GM19328 (cell line): ENCODE measurements around the gene GABRR3.
"Not testable (repeated sequence)": the region's sequence is repeated elsewhere in the genome, so short reads cannot be mapped to it uniquely, and the experiment has no call there.

ENCODE experiments used
- ATAC-seq: cut with Tn5 transposase; IDR thresholded peaks from one replicate; pipeline ENCODE4 v1.9.1; 2021; ENCODE audit warnings: mild to moderate bottlenecking, moderate library complexity; ENCODE audit not compliant: unreplicated experiment

Gene GABRR3

GRCh38 chr3:98022978-98023820 is 11.9 kb downstream of the GABRR3 start:
- no peak for ATAC-seq

- no peak for ATAC-seq
Observed at GRCh38 chr3:98021830-98022560, 13.1 kb downstream of the GABRR3 start.

- ATAC-seq, result no peak
Observed at GRCh38 chr3:98020412-98020811, 14.7 kb downstream of the GABRR3 start.

- ATAC-seq, result no peak
Observed at GRCh38 chr3:98018301-98018700, 16.8 kb downstream of the GABRR3 start.

GRCh38 chr3:98014268-98014585 is 20.9 kb downstream of the GABRR3 start:
- ATAC-seq, result no peak

GRCh38 chr3:98013411-98014267 is 21.5 kb downstream of the GABRR3 start:
- ATAC-seq, result no peak

- no peak for ATAC-seq
Observed at GRCh38 chr3:98012979-98013378, 22.1 kb downstream of the GABRR3 start.

- ATAC-seq, result not testable (repeated sequence)
Observed at GRCh38 chr3:98010883-98011449, 24.1 kb downstream of the GABRR3 start.

- no peak for ATAC-seq
Observed at GRCh38 chr3:98010194-98010882, 24.8 kb downstream of the GABRR3 start.

GRCh38 chr3:98008855-98009254 is 26.3 kb downstream of the GABRR3 start:
- peak; percentile 70 for ATAC-seq

GRCh38 chr3:98005438-98005837 is 29.7 kb downstream of the GABRR3 start:
- no peak for ATAC-seq

GRCh38 chr3:98004721-98005120 is 30.4 kb downstream of the GABRR3 start:
- ATAC-seq, result no peak

- ATAC-seq, result peak; percentile 68
Observed at GRCh38 chr3:98003306-98003969, 31.7 kb downstream of the GABRR3 start.

- ATAC-seq, result no peak
Observed at GRCh38 chr3:98002717-98003116, 32.4 kb downstream of the GABRR3 start.

- no peak for ATAC-seq
Observed at GRCh38 chr3:97999994-98000393, 35.1 kb downstream of the GABRR3 start.

- no peak for ATAC-seq
Observed at GRCh38 chr3:97999103-97999502, 36.0 kb downstream of the GABRR3 start.

- no peak for ATAC-seq
Observed at GRCh38 chr3:97996988-97997387, 38.1 kb downstream of the GABRR3 start.

GRCh38 chr3:97994328-97994945 is 40.7 kb downstream of the GABRR3 start:
- ATAC-seq, result no peak

GRCh38 chr3:97993526-97993925 is 41.6 kb downstream of the GABRR3 start:
- no peak for ATAC-seq
